ENCODE measurements around the gene DEGS2. TPM values are rescaled to one million over a fixed set of nuclear protein-coding genes. Genes with fewer than 3 reads are reported as not detected.
"Not testable (repeated sequence)": the region's sequence is repeated elsewhere in the genome, so short reads cannot be mapped to it uniquely, and the experiment has no call there.

DEGS2 gene
- total RNA-seq, 4 donors from 2014 or later = 23.8 to 116 (median 27.3) TPM

- Histone ChIP-seq H3K27ac (peak overlapping the region in 3 of 4 donors; percentile 4 to 43 (median 38)), H3K4me1 (peaks cover 19 to 62% (median 22%) of the 10 kb centered on the region in 3 donors), H3K27me3 (no peaks in the 10 kb centered on the region), H3K9me3 (no peaks in the 10 kb centered on the region), H3K36me3 (no peaks in the 10 kb centered on the region), H3K4me3 (no peak overlapping the region)
- no peak for TF ChIP-seq POLR2A (IDR thresholded peaks at IDR 0.05)
- TF ChIP-seq CTCF (IDR thresholded peaks at IDR 0.05) = no peak
- no peak for DNase-seq
- WGBS, 2 donors = 24 to 69% methylated on average over 1 of the region's 1 CpG
- intact Hi-C loops (cut with DNase I) = loop anchor here (5.0 kb wide), 1 partner anchor 208 kb away; no protein-coding TSS in a partner anchor
Observed at GRCh38 chr14:100190126-100190525, 30.7 kb upstream of the DEGS2 start.

- Histone ChIP-seq H3K4me1 (peaks cover 18 to 58% (median 22%) of the 10 kb centered on the region in 3 donors), H3K36me3 (no peaks in the 10 kb centered on the region), H3K27ac (peak overlapping the region in 2 of 4 donors; percentile 80 to 86), H3K9me3 (no peaks in the 10 kb centered on the region), H3K4me3 (no peak overlapping the region), H3K27me3 (no peaks in the 10 kb centered on the region)
- no peak for TF ChIP-seq POLR2A (IDR thresholded peaks at IDR 0.05)
- TF ChIP-seq CTCF (IDR thresholded peaks at IDR 0.05) = no peak
- WGBS, 2 donors = 81 to 90% methylated on average over 9 to 10 of the region's 12 CpGs
- DNase-seq = no peak
- intact Hi-C loops (cut with DNase I) = no loop called here
Observed at GRCh38 chr14:100188392-100189030, 29.1 kb upstream of the DEGS2 start.

- Histone ChIP-seq H3K9me3 (no peaks in the 10 kb centered on the region), H3K4me1 (peaks cover 10 to 49% (median 15%) of the 10 kb centered on the region in 3 donors), H3K27me3 (no peaks in the 10 kb centered on the region), H3K36me3 (no peaks in the 10 kb centered on the region), H3K27ac (peak overlapping the region in 3 of 4 donors; percentile 75 to 86 (median 80)), H3K4me3 (no peak overlapping the region)
- intact Hi-C loops (cut with DNase I) = no loop called here
- TF ChIP-seq POLR2A (IDR thresholded peaks at IDR 0.05) (no peak), CTCF (IDR thresholded peaks at IDR 0.05) (no peak)
- DNase-seq = no peak
- WGBS, 2 donors = 31 to 72% methylated on average over 9 to 12 of the region's 12 CpGs
Observed at GRCh38 chr14:100187247-100187833, 27.9 kb upstream of the DEGS2 start.

- not testable (repeated sequence) for H3K4me1 ChIP-seq
Observed at GRCh38 chr14:100181876-100182551, 22.6 kb upstream of the DEGS2 start.

GRCh38 chr14:100180671-100181070, 21.2 kb upstream of the DEGS2 start:
- intact Hi-C loops (cut with DNase I); H3K27ac ChIP-seq; H3K36me3 ChIP-seq; DNase-seq; H3K4me3 ChIP-seq; H3K27me3 ChIP-seq; H3K4me1 ChIP-seq; H3K9me3 ChIP-seq: not testable (repeated sequence)
- no CpG with 5 or more reads among the region's 30 CpGs for WGBS, 2 donors

More at GRCh38 chr14:100181876-100182551, 22.6 kb upstream of the DEGS2 start:
- H3K36me3 ChIP-seq; H3K4me3 ChIP-seq; H3K9me3 ChIP-seq; DNase-seq; H3K27ac ChIP-seq; H3K27me3 ChIP-seq; intact Hi-C loops (cut with DNase I): not testable (repeated sequence)
- WGBS, 2 donors = 78 to 83% methylated on average over 3 of the region's 4 CpGs

GRCh38 chr14:100178691-100179090, 19.2 kb upstream of the DEGS2 start:
- 93 to 97% methylated on average over 3 to 7 of the region's 7 CpGs for whole genome bisulfite sequencing, 2 donors
- Histone ChIP-seq H3K27ac (no peak overlapping the region), H3K4me3 (no peak overlapping the region), H3K36me3 (no peaks in the 10 kb centered on the region), H3K4me1 (peaks cover 0 to 4% (median 0%) of the 10 kb centered on the region in 3 donors), H3K9me3 (no peaks in the 10 kb centered on the region), H3K27me3 (no peaks in the 10 kb centered on the region)
- no peak for DNase-seq
- TF ChIP-seq CTCF (IDR thresholded peaks at IDR 0.05) = no peak
- TF ChIP-seq POLR2A (IDR thresholded peaks at IDR 0.05) = no peak
- intact Hi-C loops (cut with DNase I) = no loop called here
